Uterus (tissue), 2 donors: ENCODE results near the gene PRR35.

Source experiments
- CTCF ChIP-seq, 4 experiments: fragments of 200-600 bp in 2 of 4; fragments of 450-650 bp in 2 of 4; sonication (generic) in 2 of 4; IDR thresholded peaks; one replicate each; pipeline ENCODE4 v1.5.1; 2016 to 2019; ENCODE audit warnings: antibody characterized with exemption in 4 of 4, mild to moderate bottlenecking in 2 of 4, moderate library complexity in 1 of 4
- POLR2A ChIP-seq, 2 donors: fragments of 450-650 bp; IDR thresholded peaks; one replicate each; pipeline ENCODE4 v1.6.1; 2016; ENCODE audit warnings: antibody characterized with exemption in 2 of 2, mild to moderate bottlenecking in 1 of 2, moderate library complexity in 1 of 2

- TF ChIP-seq CTCF (IDR thresholded peaks at IDR 0.05) = no peak
- no peak for TF ChIP-seq POLR2A (IDR thresholded peaks at IDR 0.05)
Observed at GRCh38 chr16:608019-608418, 47.8 kb downstream of the PRR35 start.
